IPS-11a (cell line): ENCODE data around the gene GARNL3.

Experiments
- H3K4me3 ChIP-seq: one replicate; pipeline ENCODE4 v1.5.1; 2013; ENCODE audit warnings: low read depth, low read length, control low read depth

Gene GARNL3

GRCh38 chr9:127305838-127306226 is 41.3 kb downstream of the GARNL3 start:
- H3K4me3 ChIP-seq, result no peak overlapping the region

DNA sequence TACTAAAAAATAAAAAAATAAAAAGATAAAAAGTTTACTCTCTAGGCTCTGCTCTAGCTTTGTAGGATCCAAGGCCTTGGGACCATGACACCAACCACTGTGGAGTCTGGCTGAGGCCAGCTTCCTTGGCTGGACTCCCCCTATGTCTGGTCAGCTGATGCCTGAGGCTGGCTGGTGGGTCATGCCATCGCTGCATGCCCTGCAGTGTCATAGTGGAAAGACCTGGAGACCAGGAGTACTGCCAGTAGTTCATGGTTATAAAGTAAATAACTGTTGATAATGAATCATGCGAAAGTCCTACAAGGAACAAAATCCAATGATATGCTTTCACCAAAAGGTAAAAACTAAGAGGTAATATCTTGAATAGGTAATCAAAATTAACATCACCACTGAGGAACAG is 43.2 kb downstream of the GARNL3 start:
- H3K4me3 ChIP-seq, result no peak overlapping the region

GRCh38 chr9:127308652-127309434 is 44.3 kb downstream of the GARNL3 start:
- no peak overlapping the region for H3K4me3 ChIP-seq

DNA sequence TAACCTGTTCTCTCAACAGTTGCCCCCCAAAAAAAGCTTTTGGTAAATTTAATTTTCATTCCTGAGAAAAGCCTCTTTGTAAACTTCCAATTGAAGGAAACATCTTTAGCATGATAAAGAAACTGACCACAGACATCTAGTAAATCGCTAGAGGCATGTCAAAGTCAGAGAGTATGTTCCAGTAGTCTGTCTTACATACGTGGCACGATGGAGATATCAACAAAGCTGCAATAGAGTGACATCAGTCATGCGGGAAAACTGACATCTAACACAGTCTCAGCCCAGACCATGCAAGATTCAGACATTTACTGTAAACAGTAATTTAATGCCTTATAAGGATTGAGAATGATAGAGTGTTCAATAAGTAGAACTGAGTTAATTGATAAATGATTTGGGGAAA is 45.1 kb downstream of the GARNL3 start:
- H3K4me3 ChIP-seq, result no peak overlapping the region

- no peak overlapping the region for H3K4me3 ChIP-seq
Observed at GRCh38 chr9:127311239-127311741, 46.7 kb downstream of the GARNL3 start.

DNA sequence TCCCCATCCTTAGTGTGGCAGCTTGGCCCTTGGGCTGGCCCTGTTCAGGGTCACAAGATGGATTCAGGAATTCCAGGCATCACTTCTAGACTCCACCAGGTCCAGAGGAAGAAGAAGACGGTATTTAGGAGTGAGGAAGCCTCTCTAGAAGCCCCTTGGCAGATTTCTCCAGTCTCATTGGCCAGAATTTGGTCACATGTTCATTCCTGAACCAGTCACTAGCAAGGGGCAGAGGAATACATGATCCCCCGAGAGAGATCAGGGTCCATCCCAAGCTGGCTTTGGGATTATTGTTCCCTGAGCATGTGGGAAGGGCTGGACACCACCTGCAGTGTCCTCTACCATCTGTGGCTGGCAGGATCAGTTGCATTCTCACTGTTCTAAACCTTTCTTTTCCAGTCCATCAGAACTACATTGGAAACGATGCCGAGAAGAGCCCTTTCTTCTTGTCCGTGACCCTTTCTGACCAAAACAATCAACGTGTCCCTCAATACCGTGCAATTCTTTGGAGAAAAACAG is 48.5 kb downstream of the GARNL3 start:
- no peak overlapping the region for H3K4me3 ChIP-seq

DNA sequence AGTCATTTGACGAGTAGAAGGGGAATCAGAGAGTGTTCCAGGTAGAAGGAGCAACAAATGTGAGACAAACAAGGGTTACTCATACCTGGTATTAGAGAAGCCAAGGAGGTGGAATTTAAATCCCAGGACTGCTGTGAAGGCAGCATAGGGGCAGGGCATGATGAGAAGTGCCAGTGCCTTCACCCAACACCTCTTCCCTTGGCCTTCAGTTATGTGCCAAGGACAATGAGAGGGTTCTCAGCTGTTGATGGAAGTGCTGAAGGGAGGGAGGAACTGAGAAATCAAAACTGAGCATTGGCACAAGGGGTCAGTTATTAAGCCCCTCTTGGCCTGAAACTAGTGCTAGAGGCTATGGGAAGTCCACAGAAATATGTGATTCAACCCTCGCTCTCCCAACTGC is 50.3 kb downstream of the GARNL3 start:
- no peak overlapping the region for H3K4me3 ChIP-seq

DNA sequence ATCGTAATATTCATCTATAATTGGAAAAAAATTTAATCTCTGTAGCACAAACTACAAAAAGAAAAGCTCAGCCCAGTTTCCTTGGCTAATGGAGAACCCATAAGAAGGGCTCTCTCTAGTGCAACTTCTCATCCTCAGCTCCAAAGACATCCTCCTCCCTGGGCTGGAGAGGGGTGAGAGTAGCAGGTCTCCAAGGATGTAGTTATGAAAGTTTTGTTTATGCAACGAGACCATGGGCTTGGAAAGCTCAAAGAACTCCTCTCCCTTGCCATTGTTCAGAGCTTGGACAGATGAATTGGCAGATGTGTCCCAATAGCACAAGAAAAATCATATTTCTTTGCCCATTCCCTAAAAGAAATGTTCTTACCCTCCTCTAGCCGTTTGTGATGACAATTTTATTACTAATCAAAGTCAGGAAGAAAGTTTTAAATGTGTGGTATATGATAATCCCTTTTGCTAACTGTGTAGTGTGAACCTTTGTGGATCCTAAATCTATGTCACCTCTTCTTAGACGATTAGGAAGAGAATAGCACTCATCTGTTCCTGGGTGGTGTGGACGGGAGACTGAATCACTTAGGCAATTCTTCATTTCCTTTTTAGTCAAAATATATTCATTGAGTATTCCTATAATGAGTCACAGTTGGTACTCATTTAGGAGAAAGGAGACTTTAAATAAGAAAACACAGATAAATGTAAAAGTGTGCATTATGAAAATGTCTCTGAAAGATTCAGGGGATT is 52.2 kb downstream of the GARNL3 start:
- H3K4me3 ChIP-seq, result no peak overlapping the region

DNA sequence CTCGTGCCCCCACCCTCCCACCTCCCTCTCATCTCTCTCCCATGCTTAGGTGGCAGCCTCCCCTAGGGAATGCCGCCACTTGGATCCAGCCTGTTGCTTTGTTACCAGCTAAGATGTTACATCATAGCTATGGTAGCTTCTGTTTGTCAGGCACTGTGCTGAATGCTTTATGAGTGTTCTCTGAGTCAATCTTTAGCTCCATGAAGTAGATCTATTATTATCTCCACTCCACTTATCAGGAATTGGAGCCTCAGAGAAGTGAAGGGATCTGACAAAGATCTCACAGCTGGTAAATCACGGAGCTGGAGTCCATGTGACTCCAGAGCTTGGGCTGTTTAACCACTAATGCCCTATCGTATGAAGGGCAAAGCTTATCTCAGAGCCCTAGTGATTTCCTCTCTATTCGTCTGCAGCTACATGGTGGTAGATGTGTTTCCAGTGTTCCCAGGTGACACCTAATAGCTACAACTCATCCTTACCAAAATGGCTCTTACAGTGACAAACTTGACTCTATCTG is 54.1 kb downstream of the GARNL3 start:
- H3K4me3 ChIP-seq, result no peak overlapping the region

DNA sequence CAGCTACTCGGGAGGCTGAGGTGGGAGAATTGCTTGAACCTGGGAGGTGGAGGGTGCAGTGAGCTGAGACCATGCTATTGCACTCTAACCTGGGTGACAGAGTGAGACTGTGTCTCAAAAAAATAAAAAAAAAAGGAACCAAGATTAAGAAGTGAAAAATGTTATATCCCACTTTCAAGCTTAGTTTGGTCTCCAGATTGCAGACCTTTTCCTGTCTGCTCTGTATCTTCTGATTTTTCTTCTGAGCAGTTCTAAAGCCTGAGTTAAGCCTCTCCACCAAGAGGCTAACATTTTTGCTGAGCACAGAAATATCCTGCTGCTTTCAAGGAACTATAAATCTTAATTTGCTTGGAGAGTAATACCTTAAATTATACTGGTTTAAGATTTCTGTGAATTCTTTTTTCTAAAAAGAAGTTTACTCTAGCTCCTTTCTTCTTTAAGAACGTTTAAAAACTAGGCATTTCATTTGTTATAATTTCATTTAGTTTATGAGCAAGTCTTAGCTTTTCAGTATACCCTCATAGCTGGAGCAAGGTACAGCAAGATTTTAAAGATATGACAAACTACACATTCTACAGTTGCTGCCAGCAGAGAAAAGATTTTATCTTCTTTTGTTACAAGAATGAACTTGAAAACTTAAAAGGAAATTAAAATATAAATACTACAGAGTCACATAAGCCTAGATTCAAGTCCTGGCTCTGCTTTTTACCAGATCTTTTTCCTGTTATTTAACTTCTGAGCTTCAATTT is 55.0 kb downstream of the GARNL3 start:
- no peak overlapping the region for H3K4me3 ChIP-seq

DNA sequence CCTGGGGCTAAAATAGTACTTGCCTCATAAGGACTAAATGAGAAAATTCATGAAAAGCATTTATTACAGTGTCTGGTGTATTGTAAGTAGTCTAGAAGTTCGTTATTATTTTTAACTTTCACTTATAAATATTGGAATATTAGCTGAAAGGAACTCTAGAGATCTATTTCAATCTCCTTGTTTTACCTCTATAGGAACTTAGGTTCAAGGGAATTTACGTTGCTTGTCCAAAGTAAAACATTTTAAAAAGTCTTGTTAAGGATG is 55.5 kb downstream of the GARNL3 start:
- no peak overlapping the region for H3K4me3 ChIP-seq

GRCh38 chr9:127323393-127323792 is 58.8 kb downstream of the GARNL3 start:
- H3K4me3 ChIP-seq, result no peak overlapping the region

DNA sequence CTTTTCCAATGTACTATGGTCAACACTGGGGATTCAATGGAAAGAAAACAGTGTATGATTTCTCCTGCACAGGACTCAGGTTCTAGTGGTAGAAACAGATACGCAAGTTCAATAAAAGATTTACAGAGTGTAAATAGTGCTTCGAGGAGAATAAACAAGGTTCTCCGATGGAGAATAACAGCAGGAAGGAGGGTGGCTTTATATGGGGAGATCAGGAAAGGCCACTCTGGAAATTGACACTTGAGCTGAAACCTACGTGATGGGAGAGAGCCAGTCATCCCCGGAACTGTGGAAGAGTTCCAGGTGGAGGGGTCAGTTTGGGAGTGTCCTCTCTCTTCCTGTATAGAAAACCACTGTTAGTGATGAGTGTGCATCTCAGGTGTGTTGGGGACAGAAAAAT is 65.9 kb downstream of the GARNL3 start:
- H3K4me3 ChIP-seq, result no peak overlapping the region

DNA sequence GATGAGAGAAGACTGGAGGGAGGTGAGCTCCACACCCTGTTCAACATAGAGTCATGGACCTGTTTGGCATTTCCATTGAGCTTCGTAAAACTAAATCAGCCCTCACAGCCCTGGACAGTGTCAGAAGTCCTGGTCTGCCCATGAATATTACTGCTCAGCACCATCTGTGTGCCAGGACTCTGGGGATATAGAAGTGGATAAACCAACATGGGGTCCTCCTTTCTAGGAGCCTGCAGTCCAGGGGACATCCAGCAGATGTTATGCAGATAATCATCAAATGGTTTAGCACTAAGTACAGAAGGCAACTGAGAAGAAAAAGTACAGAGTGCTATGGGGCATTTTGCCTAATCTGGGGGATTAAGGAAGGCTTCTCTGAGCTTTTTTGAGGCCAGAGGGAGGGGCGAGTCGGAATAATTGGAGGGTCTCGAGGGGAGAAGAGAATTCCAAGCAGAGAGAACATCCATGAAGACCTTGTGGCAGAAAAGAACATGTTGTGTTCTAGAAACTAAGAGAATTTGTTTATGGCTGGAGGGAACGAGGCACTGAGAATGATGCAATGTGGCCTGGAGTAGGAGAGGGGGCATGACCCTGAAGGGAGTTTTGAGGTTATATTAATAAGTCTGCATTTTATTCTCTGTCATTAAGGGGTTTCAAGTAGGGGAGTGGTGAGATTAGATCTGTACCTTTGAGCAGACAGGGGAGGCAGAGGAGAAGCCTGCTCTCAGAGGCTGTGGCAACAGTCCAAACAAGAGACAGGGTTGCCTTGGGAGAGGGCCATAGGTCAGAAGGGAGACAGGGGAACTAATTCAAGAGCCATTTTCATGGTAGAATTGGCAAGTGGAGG is 68.9 kb downstream of the GARNL3 start:
- H3K4me3 ChIP-seq, result no peak overlapping the region

DNA sequence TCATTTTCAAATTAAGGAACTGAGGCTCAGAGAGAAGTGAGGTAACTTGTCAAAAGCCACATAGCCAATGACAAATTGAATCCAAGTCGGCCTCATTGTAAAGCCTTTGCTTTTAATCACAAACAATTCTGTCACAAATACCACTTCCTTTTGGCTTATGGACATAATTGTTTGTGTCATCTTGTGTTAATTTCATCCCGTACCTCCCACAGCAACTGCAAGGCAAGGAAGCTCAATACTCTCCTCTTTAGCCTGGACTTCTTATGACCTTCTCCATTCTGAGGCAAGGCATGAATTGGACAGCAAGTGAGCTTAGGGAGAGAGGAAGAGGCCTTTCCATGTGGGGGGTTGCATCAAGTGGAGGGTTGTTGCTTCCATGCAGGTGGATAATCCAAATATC is 70.2 kb downstream of the GARNL3 start:
- H3K4me3 ChIP-seq, result no peak overlapping the region

GRCh38 chr9:127336086-127336485 is 71.5 kb downstream of the GARNL3 start:
- H3K4me3 ChIP-seq, result no peak overlapping the region

- H3K4me3 ChIP-seq, result no peak overlapping the region
Observed at GRCh38 chr9:127336506-127337352, 72.2 kb downstream of the GARNL3 start.

GRCh38 chr9:127340721-127341120 is 76.1 kb downstream of the GARNL3 start:
- no peak overlapping the region for H3K4me3 ChIP-seq

GRCh38 chr9:127341152-127341551 is 76.6 kb downstream of the GARNL3 start:
- no peak overlapping the region for H3K4me3 ChIP-seq
